EH (cell line): Measurements from ENCODE around the gene CLIP2.

Source experiments
- DNase-seq: peaks from one replicate; pipeline ENCODE4 v3.0.0-alpha.2; 2015; ENCODE audit warnings: low read depth

Gene CLIP2

GRCh38 chr7:74271742-74272141, 17.5 kb upstream of the CLIP2 start:
- no peak for DNase-seq

- peak; percentile 99 for DNase-seq
Observed at GRCh38 chr7:74272305-74273038, 16.7 kb upstream of the CLIP2 start.

GRCh38 chr7:74275401-74275881, 13.8 kb upstream of the CLIP2 start:
- no peak for DNase-seq

- no peak for DNase-seq
Observed at GRCh38 chr7:74277636-74278035, 11.6 kb upstream of the CLIP2 start.

GRCh38 chr7:74280985-74281384, 8.2 kb upstream of the CLIP2 start:
- peak; percentile 51 for DNase-seq

GRCh38 chr7:74282748-74283459, 6.3 kb upstream of the CLIP2 start:
- DNase-seq, result no peak

- DNase-seq, result peak; percentile 33
Observed at GRCh38 chr7:74283858-74284447, 5.3 kb upstream of the CLIP2 start.

GRCh38 chr7:74284781-74285259, 4.4 kb upstream of the CLIP2 start:
- no peak for DNase-seq

GRCh38 chr7:74286131-74286530, 3.1 kb upstream of the CLIP2 start:
- DNase-seq, result no peak

GRCh38 chr7:74287303-74288033, 1.7 kb upstream of the CLIP2 start:
- DNase-seq, result no peak

- peak; percentile 29 for DNase-seq
Observed at GRCh38 chr7:74288034-74288881, 949 bp upstream of the CLIP2 start.

- DNase-seq, result peak; percentile 52
Observed at GRCh38 chr7:74289659-74290552, 699 bp downstream of the CLIP2 start.

- no peak for DNase-seq
Observed at GRCh38 chr7:74290553-74290950, 1.3 kb downstream of the CLIP2 start.

GRCh38 chr7:74290981-74291441, 1.8 kb downstream of the CLIP2 start:
- DNase-seq, result no peak

- DNase-seq, result no peak
Observed at GRCh38 chr7:74291535-74291934, 2.3 kb downstream of the CLIP2 start.

GRCh38 chr7:74292757-74293576, 3.8 kb downstream of the CLIP2 start:
- DNase-seq, result no peak

- no peak for DNase-seq
Observed at GRCh38 chr7:74293577-74293908, 4.3 kb downstream of the CLIP2 start.

GRCh38 chr7:74294191-74294998, 5.2 kb downstream of the CLIP2 start:
- peak; percentile 84 for DNase-seq
